SJCRH30 (cell line): ENCODE measurements around the gene PRPF38A. TPM values are rescaled to one million over a fixed set of nuclear protein-coding genes. Genes with fewer than 3 reads are reported as not detected.

Experiments used
- DNase-seq, 2 experiments: peaks; one replicate each; pipeline ENCODE4 v3.0.0-alpha.2; 2015 to 2020
- H3K27ac ChIP-seq: fragments of 250-450 bp; sonication (Bioruptor Pico); 2 replicates; pipeline ENCODE4 v1.5.1; 2020; ENCODE audit warnings: mild to moderate bottlenecking, moderate library complexity
- H3K27me3 ChIP-seq: fragments of 250-450 bp; sonication (Bioruptor Pico); 2 replicates; pipeline ENCODE4 v1.5.1; 2020; ENCODE audit warnings: mild to moderate bottlenecking, moderate library complexity
- H3K36me3 ChIP-seq: fragments of 250-450 bp; sonication (Bioruptor Pico); 2 replicates; pipeline ENCODE4 v1.5.1; 2020; ENCODE audit warnings: mild to moderate bottlenecking, moderate library complexity
- H3K4me1 ChIP-seq: fragments of 250-450 bp; sonication (Bioruptor Pico); 2 replicates; pipeline ENCODE4 v1.5.1; 2020; ENCODE audit warnings: mild to moderate bottlenecking, moderate library complexity
- H3K4me3 ChIP-seq: fragments of 250-450 bp; sonication (Bioruptor Pico); 2 replicates; pipeline ENCODE4 v1.5.1; 2020; ENCODE audit warnings: mild to moderate bottlenecking, moderate library complexity
- H3K9me3 ChIP-seq: fragments of 250-450 bp; sonication (Bioruptor Pico); replicated peaks from 2 replicates; pipeline ENCODE4 v1.5.1; 2020; ENCODE audit warnings: mild to moderate bottlenecking, moderate library complexity
- total RNA-seq: library from RNA; depleted of rRNA; stranded (reverse); fragments of >200 nt; shearing (Covaris generic); gene quantifications from 2 replicates; pipeline ENCODE4 v1.2.3, GENCODE V29; 2014; rRNA removed

The PRPF38A gene
- total RNA-seq, 1 experiment from 2014 or later: 66.2 TPM

DNA sequence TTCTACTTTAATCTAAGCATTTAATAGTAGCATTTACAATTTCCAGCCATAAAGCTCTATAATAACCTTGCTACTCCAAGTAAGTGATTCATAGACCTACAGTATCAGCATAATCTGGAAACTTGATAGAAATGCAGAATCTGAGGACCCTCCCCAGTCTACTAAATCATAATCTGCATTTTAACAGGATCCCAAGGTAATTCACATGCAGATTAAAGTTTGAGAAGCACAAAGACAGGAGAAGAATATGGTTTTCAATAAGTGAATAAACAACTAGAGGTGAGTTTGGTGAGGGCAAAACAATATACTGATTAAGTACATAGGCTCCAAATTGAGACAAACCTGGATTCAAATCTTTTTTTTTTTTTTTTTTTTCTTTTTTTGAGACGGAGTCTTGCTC is 57.4 kb downstream of the PRPF38A start:
- Histone ChIP-seq H3K9me3 (no peaks in the 10 kb centered on the region), H3K27ac (no peak overlapping the region), H3K4me3 (no peak overlapping the region), H3K4me1 (no peaks in the 10 kb centered on the region), H3K36me3 (peaks cover 12% of the 10 kb centered on the region), H3K27me3 (no peaks in the 10 kb centered on the region; the same call in 1 of the 2 replicates)
- DNase-seq: no peak

DNA sequence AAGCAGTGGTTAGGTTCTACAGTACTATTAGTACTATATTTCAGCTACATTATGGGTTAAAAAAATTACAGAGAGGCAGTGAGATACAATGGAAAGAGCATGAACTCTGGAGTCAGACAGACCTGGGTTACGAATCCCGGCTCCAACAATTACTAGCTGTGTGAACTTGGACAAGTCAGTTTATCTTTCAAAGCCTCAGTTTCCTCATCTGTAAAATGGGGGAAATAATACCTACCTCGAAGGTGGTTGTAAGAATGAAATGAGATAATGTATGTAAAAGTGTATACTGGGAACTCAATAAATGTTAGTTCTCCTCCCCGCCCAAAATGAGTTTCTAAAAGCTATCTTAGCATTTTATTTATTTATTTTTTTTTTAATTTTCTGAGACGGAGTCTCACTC is 59.5 kb downstream of the PRPF38A start:
- Histone ChIP-seq H3K4me3 (no peak overlapping the region), H3K4me1 (no peaks in the 10 kb centered on the region), H3K27me3 (no peaks in the 10 kb centered on the region; the same call in 1 of the 2 replicates), H3K36me3 (peaks cover 20% of the 10 kb centered on the region), H3K27ac (no peak overlapping the region), H3K9me3 (no peaks in the 10 kb centered on the region)
- no peak for DNase-seq

- Histone ChIP-seq H3K27me3 (no peaks in the 10 kb centered on the region), H3K4me3 (no peak overlapping the region), H3K27ac (no peak overlapping the region), H3K36me3 (peaks cover 41% of the 10 kb centered on the region), H3K9me3 (no peaks in the 10 kb centered on the region), H3K4me1 (no peaks in the 10 kb centered on the region)
- DNase-seq: no peak
These were observed 64.7 kb downstream of the PRPF38A start for GRCh38 chr1:52469108-52469507.

Other genes starting within 250 kb of the PRPF38A start
- 18.6 and 20.9 TPM in 2 replicates for gene CC2D1B, start 38.4 kb upstream of the PRPF38A start, total RNA-seq
- 37.3 and 38.9 TPM in 2 replicates for gene ORC1, start 179 bp upstream of the PRPF38A start, total RNA-seq
- gene TUT4, start 148.5 kb downstream of the PRPF38A start, total RNA-seq: 64.9 and 67.8 TPM in 2 replicates
- 10.6 and 13.4 TPM in 2 replicates for gene GPX7, start 197.8 kb downstream of the PRPF38A start, total RNA-seq
- not detected in 2 replicates for gene SHISAL2A, start 228.6 kb downstream of the PRPF38A start, total RNA-seq